ENCODE measurements around the gene EPN2.

- no peak for TF ChIP-seq CTCF (conservative IDR thresholded peaks at IDR 0.05; ENCODE audit: low read length)
- TF ChIP-seq EZH2phosphoT487 (IDR thresholded peaks at IDR 0.05; ENCODE audit: borderline replicate concordance, low read depth, low read length): no peak
These were observed 139.6 kb downstream of the EPN2 start for GRCh38 chr17:19376811-19377210.

Data from OCI-LY7 (cell line).